ENCODE results near the gene GALNT9. TPM values are rescaled to one million over a fixed set of nuclear protein-coding genes. Genes with fewer than 3 reads are reported as not detected.

The GALNT9 gene
- polyA plus RNA-seq, 1 donor from 2014 or later, result 13.5 TPM

DNA sequence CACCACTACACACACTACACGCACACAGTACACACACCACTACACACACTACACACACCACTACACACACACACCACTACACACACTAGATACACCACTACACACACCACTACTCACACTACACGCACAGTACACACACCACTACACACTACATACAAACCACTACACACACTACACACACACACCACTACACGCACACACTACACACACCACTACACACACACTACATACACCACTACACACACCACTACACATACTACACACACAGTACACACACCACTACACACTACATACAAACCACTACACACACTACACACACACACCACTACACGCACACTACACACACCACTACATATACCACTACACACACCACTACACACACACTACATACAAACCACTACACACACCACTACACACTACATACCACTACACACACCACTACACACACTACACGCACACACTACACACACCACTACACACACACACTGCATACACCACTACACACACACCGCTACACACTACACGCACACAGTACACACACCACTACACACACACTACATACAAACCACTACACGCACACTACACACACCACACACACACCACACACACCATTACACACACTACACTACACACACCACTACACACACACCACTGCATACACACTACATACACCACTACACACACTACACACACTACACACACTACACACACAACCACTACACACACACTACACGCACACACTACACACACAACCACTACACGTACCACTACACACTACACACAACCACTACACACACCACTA lies 173.4 kb downstream of the GALNT9 start:
- no peak overlapping the region for H3K27ac ChIP-seq (ENCODE audit: low read length)
- H3F3A ChIP-seq (ENCODE audit: insufficient read depth, low read length, poor library complexity, severe bottlenecking), result no peaks in the 10 kb centered on the region
- no peaks in the 10 kb centered on the region for H3K9me3 ChIP-seq (ENCODE audit: low read length)
- H3K9ac ChIP-seq (ENCODE audit: low read length), result no peak overlapping the region
- TF ChIP-seq MXI1 (conservative IDR thresholded peaks at IDR 0.05; ENCODE audit: poor library complexity, severe bottlenecking) (no peak), EP300 (conservative IDR thresholded peaks at IDR 0.05; ENCODE audit: poor library complexity, severe bottlenecking) (no peak), RAD21 (conservative IDR thresholded peaks at IDR 0.05) (no peak), POLR2AphosphoS5 (IDR thresholded peaks at IDR 0.05) (no peak), TAF1 (IDR thresholded peaks at IDR 0.05; ENCODE audit: low read depth) (no peak), SMC3 (conservative IDR thresholded peaks at IDR 0.05; ENCODE audit: poor library complexity) (no peak), EZH2 (IDR thresholded peaks at IDR 0.05; ENCODE audit: borderline replicate concordance, insufficient read depth, low read length, poor library complexity, severe bottlenecking) (no peak)
- TF ChIP-seq, protein P1, sequence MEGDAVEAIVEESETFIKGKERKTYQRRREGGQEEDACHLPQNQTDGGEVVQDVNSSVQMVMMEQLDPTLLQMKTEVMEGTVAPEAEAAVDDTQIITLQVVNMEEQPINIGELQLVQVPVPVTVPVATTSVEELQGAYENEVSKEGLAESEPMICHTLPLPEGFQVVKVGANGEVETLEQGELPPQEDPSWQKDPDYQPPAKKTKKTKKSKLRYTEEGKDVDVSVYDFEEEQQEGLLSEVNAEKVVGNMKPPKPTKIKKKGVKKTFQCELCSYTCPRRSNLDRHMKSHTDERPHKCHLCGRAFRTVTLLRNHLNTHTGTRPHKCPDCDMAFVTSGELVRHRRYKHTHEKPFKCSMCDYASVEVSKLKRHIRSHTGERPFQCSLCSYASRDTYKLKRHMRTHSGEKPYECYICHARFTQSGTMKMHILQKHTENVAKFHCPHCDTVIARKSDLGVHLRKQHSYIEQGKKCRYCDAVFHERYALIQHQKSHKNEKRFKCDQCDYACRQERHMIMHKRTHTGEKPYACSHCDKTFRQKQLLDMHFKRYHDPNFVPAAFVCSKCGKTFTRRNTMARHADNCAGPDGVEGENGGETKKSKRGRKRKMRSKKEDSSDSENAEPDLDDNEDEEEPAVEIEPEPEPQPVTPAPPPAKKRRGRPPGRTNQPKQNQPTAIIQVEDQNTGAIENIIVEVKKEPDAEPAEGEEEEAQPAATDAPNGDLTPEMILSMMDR (IDR thresholded peaks at IDR 0.05; ENCODE audit: poor library complexity, severe bottlenecking), result no peak
- TF ChIP-seq, protein P2, sequence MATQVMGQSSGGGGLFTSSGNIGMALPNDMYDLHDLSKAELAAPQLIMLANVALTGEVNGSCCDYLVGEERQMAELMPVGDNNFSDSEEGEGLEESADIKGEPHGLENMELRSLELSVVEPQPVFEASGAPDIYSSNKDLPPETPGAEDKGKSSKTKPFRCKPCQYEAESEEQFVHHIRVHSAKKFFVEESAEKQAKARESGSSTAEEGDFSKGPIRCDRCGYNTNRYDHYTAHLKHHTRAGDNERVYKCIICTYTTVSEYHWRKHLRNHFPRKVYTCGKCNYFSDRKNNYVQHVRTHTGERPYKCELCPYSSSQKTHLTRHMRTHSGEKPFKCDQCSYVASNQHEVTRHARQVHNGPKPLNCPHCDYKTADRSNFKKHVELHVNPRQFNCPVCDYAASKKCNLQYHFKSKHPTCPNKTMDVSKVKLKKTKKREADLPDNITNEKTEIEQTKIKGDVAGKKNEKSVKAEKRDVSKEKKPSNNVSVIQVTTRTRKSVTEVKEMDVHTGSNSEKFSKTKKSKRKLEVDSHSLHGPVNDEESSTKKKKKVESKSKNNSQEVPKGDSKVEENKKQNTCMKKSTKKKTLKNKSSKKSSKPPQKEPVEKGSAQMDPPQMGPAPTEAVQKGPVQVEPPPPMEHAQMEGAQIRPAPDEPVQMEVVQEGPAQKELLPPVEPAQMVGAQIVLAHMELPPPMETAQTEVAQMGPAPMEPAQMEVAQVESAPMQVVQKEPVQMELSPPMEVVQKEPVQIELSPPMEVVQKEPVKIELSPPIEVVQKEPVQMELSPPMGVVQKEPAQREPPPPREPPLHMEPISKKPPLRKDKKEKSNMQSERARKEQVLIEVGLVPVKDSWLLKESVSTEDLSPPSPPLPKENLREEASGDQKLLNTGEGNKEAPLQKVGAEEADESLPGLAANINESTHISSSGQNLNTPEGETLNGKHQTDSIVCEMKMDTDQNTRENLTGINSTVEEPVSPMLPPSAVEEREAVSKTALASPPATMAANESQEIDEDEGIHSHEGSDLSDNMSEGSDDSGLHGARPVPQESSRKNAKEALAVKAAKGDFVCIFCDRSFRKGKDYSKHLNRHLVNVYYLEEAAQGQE (IDR thresholded peaks at IDR 0.05; ENCODE audit: borderline replicate concordance), result no peak
- H3K79me2 ChIP-seq (replicated peaks; ENCODE audit: insufficient read depth, low read length), result no peaks in the 10 kb centered on the region
- H3K4me2 ChIP-seq (ENCODE audit: low read length), result no peak overlapping the region
- H3K4me3 ChIP-seq (ENCODE audit: low read length), result no peak overlapping the region
- H4K20me1 ChIP-seq (ENCODE audit: insufficient read depth), result no peaks in the 10 kb centered on the region
- no peaks in the 10 kb centered on the region for H3K27me3 ChIP-seq (ENCODE audit: insufficient read depth, low read depth, low read length)
- no peak overlapping the region for H2AFZ ChIP-seq (ENCODE audit: low read depth, low read length)
- H3K9me2 ChIP-seq (ENCODE audit: insufficient read depth, low read length), result no peaks in the 10 kb centered on the region
- H3K36me3 ChIP-seq (ENCODE audit: insufficient read depth, low read length), result no peaks in the 10 kb centered on the region

DNA sequence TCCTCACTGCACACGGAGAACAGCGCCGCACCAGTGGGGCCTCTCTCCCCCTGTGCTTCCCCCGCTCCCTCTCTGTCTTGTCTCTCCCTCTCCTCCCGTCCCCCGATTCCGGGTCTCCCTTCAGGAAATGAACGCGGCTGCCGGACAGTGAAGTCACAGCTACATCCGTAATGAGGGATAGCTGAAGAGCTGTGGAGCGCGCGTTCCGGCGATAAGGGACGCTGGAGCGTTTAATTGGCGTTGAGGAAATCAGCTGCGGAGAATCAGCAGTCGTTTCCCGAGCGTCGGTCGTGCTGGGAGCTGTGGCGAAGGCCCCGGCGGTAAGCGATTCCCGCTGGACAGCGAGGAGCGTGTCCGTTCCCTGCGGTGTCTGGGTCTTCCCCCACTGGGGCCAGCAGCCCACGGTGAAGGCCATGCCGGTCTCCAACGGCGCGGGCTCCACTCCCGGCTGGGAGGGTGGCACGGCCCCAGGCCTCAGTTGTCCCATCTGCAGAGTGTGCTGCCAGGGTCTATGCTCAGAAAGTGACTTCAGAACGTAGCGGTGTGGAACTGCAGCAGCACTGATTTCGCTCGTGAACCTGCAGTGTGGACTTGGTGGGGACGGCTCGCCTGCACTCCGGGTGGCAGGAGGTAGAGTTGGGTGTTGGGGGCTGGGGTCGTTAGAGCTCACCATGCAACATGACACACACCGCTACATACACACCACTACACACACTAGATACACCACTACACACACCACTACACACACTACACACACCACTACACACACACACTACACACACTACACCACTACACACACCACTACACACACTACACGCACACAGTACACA lies 174.2 kb downstream of the GALNT9 start:
- Histone ChIP-seq H3K9me3 (ENCODE audit: low read length) (no peaks in the 10 kb centered on the region), H3K79me2 (replicated peaks; ENCODE audit: insufficient read depth, low read length) (no peaks in the 10 kb centered on the region), H3K27ac (ENCODE audit: low read length) (no peak overlapping the region), H3K36me3 (ENCODE audit: insufficient read depth, low read length) (no peaks in the 10 kb centered on the region), H3F3A (ENCODE audit: insufficient read depth, low read length, poor library complexity, severe bottlenecking) (no peaks in the 10 kb centered on the region), H4K20me1 (ENCODE audit: insufficient read depth) (no peaks in the 10 kb centered on the region), H3K4me3 (ENCODE audit: low read length) (no peak overlapping the region), H3K9ac (ENCODE audit: low read length) (no peak overlapping the region), H3K4me2 (ENCODE audit: low read length) (no peak overlapping the region), H3K9me2 (ENCODE audit: insufficient read depth, low read length) (no peaks in the 10 kb centered on the region), H2AFZ (ENCODE audit: low read depth, low read length) (no peak overlapping the region), H3K27me3 (ENCODE audit: insufficient read depth, low read depth, low read length) (no peaks in the 10 kb centered on the region)
- TF ChIP-seq, protein P2 (IDR thresholded peaks at IDR 0.05; ENCODE audit: borderline replicate concordance), result no peak
- no peak for TF ChIP-seq EZH2 (IDR thresholded peaks at IDR 0.05; ENCODE audit: borderline replicate concordance, insufficient read depth, low read length, poor library complexity, severe bottlenecking)
- TF ChIP-seq EP300 (conservative IDR thresholded peaks at IDR 0.05; ENCODE audit: poor library complexity, severe bottlenecking), result no peak
- TF ChIP-seq TAF1 (IDR thresholded peaks at IDR 0.05; ENCODE audit: low read depth), result no peak
- TF ChIP-seq, protein P1 (IDR thresholded peaks at IDR 0.05; ENCODE audit: poor library complexity, severe bottlenecking), result no peak
- TF ChIP-seq MXI1 (conservative IDR thresholded peaks at IDR 0.05; ENCODE audit: poor library complexity, severe bottlenecking), result no peak
- no peak for TF ChIP-seq RAD21 (conservative IDR thresholded peaks at IDR 0.05)
- no peak for TF ChIP-seq SMC3 (conservative IDR thresholded peaks at IDR 0.05; ENCODE audit: poor library complexity)
- no peak for TF ChIP-seq POLR2AphosphoS5 (IDR thresholded peaks at IDR 0.05)
